Stimulated activated CD8-positive, alpha-beta memory T cell treated with anti-CD3 and anti-CD28 coated beads, Interleukin-15, amount 100 ng/mL, for 48 hours (primary cell): ENCODE data around the gene CHAF1A.
A peak's percentile ranks its signal among the peaks of the same experiment; 100 is the strongest.

Source experiments
- DNase-seq, 2 donors: peaks; one replicate each; pipeline ENCODE4 v3.0.0-alpha.2; 2020; ENCODE audit warnings: low read depth in 2 of 2

The CHAF1A gene

GRCh38 chr19:4380254-4380727 lies 22.1 kb upstream of the CHAF1A start:
- peak in 1 of 2 donors; percentile 30 for DNase-seq

GRCh38 chr19:4385291-4386040 lies 17.0 kb upstream of the CHAF1A start:
- no peak for DNase-seq

DNA sequence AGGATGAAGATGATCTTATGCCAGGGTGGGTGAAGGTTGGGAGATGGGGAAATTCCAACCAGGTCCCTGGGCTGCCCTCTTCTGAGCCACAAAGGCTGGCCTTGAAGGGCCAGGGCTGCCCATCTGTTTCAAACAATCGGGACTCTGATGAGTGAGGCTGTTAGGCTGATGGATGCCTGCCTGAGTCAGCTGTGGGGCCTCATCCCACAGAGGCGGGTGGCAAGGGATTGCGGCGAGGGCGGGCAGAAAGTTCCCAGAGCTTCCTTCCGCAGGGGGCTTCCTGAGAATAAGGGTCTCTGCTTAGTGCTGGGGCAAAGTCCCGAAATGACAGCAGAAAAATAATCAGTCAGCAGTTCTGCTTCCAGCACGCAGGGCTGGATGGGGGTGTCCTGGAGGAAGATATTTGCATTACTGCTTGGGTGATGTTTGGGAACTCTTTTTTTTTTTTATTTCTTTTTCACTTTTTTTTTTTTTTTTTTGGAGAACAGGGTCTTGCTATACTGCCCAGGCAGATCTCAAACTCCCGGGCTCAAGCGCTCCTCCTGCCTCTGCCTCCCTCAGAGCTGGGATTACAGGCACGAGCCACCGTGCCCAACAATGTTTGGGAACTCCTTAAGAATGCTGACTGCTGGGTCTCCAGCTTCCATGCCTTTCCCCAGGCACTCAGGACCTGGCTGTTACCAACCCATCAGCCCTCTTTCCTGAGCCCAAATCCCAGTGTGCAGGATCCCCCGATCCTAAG lies 16.2 kb upstream of the CHAF1A start:
- no peak for DNase-seq

GRCh38 chr19:4388337-4389063 lies 13.9 kb upstream of the CHAF1A start:
- no peak for DNase-seq

GRCh38 chr19:4389064-4389375 lies 13.4 kb upstream of the CHAF1A start:
- no peak for DNase-seq

- no peak for DNase-seq
These were observed 12.9 kb upstream of the CHAF1A start for GRCh38 chr19:4389511-4390016.

- DNase-seq = no peak
These were observed 12.3 kb upstream of the CHAF1A start for GRCh38 chr19:4390017-4390566.

DNA sequence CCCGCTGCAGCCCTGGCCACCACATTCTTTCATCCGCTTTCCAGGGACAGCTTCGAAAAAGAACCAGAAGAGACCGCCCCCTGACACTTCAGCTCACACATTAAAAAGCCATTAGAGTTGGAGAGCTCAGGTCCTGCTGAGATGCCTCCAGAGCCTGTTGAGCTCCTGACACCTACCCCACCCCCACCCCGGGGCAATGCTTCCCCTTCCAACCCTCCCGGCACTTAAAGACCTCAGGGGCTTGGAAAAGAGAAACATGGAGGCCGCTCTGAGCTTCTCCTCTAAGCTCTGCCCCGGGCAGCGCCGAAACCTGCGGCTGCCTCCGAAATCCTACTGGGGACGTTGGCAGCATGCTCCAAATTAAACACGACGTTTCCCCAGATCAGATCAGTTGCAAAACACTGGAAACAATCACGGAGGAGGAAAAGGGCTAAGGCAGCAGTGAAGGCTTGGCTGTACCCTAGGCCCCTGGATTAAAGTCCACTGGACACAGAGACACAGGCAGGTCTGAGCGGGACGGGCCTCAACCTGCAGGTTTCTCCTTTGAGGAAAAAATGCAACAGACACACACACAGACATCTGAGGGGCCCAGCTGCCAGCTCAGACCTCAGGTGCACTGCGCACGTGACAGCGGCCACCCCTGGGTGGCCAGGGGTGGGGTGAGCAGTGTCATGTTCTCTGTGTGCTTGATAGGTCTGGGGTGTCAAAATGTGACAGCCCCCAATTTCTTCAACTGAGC lies 11.7 kb upstream of the CHAF1A start:
- no peak for DNase-seq

DNA sequence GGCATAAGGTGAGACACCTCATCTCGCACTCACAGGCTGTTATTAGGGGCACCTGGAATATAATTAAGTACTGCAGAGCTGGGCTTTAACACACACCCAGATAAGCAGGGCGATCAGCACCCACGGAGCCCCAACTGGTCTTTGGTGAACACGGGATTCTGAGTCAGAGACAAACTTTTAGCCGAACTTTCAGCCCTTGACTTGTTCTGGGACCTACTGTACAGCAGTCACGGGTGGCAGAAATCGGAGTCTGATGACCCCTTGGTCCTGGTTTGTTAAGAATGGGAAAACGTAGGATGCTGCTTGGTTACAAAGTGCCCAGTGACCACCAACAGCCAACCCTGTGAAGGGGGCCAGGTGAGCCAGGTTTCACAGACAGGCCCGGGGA lies 11.1 kb upstream of the CHAF1A start:
- DNase-seq = no peak

- DNase-seq = no peak
These were observed 10.5 kb upstream of the CHAF1A start for GRCh38 chr19:4391701-4392483.

- no peak for DNase-seq
These were observed 8.4 kb upstream of the CHAF1A start for GRCh38 chr19:4393947-4394590.

DNA sequence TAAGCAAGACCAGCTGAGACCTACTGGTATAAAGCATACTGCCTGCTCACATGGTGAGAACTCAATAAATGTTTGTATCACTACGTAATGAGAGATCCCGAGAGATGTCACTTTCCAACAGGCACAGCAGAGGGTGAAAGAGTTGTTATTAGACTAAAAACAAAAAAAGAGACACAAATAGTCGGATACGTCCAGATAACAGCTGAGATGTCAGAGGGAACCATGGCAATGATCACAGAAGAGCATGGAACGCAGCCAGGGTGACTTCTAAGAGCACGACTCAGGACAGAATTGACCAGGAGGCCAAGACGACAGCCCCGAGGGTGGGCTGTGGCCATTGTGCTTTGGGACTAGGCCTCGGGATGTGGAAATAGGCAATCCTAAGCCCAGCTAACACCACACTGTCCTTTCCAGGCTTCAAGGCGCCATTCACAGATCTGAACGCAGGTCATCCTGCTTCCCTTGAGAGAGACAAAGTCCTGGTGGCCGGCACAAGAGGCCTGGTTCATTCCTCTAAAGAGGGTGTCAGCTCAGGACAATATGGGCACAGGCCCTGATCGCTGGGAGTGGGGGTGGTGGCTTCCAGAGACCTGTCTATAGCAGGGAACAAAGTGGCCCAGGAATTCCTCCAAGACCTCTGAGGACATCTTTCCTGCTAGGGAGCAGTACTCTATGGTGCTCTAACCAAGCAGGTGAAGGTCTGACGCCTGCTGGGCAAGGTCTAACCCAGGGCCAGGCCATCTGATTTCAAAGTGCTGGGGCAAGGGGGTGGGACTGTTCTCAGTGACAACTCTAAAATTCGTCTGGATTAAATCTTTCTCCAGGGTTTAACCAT lies 5.3 kb upstream of the CHAF1A start:
- DNase-seq = no peak

GRCh38 chr19:4399812-4400134 lies 2.7 kb upstream of the CHAF1A start:
- DNase-seq = no peak

DNA sequence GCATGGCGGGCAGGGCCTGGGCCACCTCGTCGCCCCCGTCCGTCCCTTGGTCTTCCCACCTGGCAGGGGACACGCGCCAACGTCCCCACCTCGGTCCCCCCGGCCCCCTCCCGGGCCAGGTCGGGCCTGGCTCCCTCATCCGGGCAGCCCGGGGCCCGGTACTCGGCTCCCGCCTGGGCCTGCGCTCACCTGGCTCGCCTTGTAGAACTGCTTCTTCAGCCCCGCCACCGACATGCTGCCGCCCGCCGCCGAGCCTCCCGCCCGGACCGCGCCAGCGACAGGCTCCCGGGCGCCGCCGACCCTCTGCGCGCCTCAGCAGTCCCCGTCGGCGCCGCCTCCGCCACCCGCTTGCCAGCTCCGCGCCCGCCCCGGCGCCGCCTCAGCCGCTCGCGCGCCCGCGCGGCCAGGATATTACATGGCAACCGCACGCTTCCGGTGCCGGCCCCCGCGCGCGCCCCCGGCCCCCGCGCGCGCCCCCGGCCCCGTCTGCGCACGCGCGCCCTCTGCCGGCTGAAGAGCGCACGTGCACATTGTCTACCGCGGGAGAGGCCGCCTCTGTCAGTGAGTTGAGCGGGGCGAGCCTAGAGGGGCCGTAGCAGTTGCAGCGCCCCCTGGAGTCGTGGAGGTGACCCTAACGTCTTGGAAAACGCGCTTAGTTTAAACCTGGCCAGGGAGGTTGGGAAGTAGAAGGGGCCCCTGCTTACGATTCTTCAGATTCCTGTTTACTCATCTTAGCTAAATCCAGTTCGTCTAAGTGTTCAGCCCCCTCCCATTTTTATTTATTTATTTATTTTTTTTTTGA lies 2.1 kb upstream of the CHAF1A start, which contains the start of gene SH3GL1:
TSS of gene SH3GL1 (minus strand) at position 413 of the 802 bp plus-strand sequence. CDS start at position 234, 179 bp downstream.
- peak; percentile 81 to 84 for DNase-seq

- no peak for DNase-seq
These were observed 670 bp upstream of the CHAF1A start for GRCh38 chr19:4401769-4402170.

DNA sequence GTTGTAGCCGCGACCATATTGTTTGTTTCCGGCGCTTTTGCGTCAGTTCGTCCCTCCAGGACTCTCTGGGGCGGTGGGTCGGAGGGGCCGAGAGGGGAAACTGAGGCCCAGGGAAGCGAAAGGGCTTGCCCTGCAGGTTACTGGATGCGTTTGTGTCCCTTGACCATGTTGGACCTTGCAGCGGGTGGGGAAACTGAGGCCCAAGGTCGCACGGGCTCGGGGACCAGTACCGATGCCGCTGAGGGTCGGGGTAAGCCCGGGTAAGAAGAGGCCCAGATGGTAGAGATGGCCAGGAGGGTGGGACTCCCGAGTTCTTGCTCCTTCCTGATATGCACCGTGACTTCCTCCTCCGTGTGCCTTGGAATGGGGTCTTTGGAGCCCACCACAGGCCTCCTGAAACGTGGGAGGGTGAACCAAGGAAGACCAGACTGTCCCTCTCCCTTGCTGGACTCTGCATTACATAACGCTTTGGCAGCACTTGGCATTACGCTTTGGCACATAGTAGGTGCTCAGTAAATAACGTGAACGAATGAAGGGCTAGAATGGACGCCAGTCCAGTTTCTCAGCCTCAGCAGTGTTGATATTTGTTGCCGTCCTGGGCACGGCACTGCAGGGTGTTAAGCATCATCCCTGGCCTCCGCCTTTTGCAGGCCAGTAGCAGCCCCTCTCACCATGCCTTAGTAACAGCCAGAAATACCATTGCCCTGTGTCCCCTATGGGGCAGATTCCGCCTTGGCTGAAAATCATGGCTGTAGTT lies 743 bp downstream of the CHAF1A start:
- no peak for DNase-seq

- DNase-seq = no peak
These were observed 3.5 kb downstream of the CHAF1A start for GRCh38 chr19:4405977-4406376.

GRCh38 chr19:4406626-4407025 lies 4.2 kb downstream of the CHAF1A start:
- DNase-seq = no peak
